Right forelimb (tissue), 1 donor: ENCODE results near the gene ELL.
"Not testable (repeated sequence)": the region's sequence is repeated elsewhere in the genome, so short reads cannot be mapped to it uniquely, and the experiment has no call there.

Experiments used
- DNase-seq: peaks from one replicate; pipeline ENCODE4 v3.0.0-alpha.2; 2018

ELL gene

DNA sequence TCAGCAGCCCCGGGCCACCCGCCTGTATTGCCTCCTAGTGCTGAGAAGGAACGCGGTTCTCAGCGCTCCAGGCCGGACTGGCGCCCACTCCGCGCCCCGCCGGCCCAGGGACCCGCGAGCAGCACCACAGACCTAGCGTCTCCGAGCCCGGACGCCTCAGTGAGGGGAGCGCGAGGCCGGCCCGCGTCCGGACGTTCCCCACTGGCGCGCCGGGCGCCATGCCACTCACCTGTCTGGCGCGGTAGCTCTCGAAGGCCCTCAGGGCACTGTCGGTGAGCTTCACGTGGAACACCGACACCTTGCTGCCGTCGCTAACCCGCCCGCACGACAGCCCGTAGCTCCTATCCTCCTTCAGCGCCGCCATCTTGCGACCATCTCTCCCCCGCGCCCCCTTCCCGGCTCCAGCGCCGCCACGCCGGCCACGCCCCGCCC, at the start of gene ELL:
TSS of gene ELL (minus strand) at position 379 of the 432 bp plus-strand sequence. CDS start at position 364, 15 bp downstream.
- no peak for DNase-seq

DNA sequence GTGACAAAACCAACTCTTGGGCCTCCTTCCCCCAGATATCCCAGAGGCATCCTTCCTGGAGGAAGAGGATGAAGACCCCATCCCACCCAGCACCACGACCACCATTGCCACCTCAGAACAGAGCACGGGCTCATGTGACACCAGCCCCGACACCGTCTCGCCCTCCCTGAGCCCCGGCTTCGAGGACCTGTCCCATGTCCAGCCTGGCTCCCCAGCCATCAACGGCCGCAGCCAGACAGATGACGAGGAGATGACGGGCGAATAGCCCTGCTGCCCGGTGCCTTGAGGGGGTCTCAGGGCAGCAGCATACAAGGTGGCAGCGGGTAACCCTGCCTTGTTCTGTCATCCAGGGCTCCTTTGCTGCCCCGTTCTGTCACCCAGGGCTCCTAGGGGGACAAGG, 46.5 kb upstream of the ELL start:
- DNase-seq = no peak

- DNase-seq = no peak
Measured at GRCh38 chr19:18566953-18567352, 45.1 kb upstream of the ELL start.

GRCh38 chr19:18562086-18562485, 40.2 kb upstream of the ELL start:
- DNase-seq = peak; percentile 60

DNA sequence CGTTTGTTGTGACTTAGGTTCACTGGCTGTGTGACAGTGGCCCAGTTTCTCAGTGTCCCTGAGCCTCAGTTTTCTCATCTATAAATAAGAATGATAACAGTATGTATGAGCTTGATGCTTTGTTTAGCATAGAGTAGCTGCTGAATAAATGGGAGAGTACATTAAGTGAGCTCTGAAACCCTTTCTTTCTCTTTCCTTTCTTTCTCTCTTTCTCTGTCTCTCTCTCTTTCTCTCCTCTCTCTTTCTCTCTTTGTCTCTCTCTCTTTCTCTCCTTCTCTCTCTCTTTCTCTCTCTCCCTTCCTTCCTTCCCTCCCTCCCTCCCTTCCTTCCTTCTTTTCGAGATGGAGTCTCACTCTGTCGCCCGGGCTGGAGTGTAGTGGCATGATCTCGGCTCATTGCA, 37.8 kb upstream of the ELL start:
- DNase-seq = no peak

DNA sequence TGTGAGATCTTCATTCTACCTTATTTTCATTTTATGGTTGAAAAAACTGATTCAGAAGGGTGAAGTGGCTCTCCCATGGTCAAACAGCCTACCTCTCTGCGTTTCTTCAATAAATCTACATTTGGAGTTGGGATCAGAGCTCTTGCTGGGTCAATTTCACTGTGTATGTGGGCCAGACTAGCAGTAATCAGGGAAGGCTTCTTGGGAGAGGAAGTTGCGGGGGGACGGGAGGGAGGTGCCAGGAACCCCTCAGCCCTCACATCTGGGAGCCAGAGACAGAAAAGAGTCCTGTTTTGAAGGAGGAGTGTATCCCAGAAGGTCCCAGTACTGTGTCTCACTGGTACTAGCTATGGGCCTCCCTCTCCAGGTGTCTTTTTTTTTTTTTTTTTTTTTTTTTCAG, 36.7 kb upstream of the ELL start:
- DNase-seq = no peak

DNA sequence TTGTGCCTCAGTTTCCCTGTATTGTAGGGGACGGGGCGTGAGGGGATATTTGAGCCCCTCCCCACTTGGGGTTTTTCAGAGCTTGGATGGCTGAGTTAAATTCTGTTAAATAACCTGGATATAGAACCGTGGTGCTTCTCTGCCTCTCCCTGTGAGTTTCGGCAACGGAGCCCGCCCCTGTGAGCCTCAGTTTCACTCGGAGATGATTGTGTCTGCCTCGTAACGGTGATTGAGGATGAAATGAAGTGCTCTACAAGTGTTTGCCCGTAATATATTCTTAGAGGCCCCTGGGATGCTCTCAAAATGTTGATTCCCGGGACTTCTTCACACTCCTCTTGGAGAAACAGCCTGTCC, 36.3 kb upstream of the ELL start:
- no peak for DNase-seq

DNA sequence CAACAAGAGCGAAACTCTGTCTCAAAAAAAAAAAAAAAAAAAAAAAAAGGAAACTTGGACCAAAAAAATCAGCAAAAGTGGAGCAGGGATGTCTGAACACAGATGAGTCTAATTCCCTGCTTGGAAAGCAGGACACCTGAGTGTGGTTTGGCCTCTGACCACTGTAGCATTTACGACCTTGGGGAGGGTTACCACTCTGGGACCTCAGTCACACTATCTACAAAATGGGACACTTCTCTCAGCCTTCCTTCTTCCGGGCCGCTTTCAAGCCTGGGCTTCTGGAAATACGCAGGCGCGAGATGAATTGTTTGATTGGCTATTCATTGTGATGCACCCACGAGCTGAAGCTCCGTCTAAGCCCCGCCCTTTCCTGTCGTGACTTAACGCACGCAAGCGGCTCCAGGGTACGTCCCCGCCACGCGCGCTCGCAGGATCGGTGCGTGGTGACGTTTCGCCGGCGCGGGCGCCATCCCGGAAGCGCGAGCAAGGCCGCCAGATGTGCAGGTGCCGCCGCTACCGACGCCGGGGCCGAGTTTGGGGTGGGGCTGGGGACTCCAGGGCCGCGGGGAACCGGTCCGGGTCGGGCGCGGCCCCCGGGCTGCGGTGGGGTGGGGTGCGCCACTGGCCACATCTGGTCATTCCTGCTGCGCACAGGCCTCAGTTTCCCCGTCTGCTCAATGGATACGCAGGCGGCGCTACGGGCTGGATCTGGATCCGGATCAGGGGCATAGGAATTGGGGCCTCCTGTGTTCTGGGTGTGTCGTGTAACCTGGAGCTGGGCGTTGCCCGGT, 35.7 kb upstream of the ELL start, which contains the start of gene KXD1:
TSS of gene KXD1 (plus strand) at position 460 of the 791 bp plus-strand sequence. CDS start 4,187 bp downstream, outside the sequence.
- DNase-seq = peak; percentile 92

GRCh38 chr19:18551631-18552030, 29.8 kb upstream of the ELL start:
- DNase-seq = no peak

GRCh38 chr19:18543814-18544475, 22.1 kb upstream of the ELL start:
- DNase-seq = no peak

GRCh38 chr19:18542941-18543813, 21.3 kb upstream of the ELL start, which contains the start of gene FKBP8:
Gene FKBP8 (minus strand): TSS chr19:18543573. CDS start chr19:18541970, 1,603 bp downstream.
- DNase-seq = peak; percentile 95

- no peak for DNase-seq
Measured at GRCh38 chr19:18541992-18542940, 20.4 kb upstream of the ELL start.

GRCh38 chr19:18541258-18541991, 19.6 kb upstream of the ELL start:
- no peak for DNase-seq

DNA sequence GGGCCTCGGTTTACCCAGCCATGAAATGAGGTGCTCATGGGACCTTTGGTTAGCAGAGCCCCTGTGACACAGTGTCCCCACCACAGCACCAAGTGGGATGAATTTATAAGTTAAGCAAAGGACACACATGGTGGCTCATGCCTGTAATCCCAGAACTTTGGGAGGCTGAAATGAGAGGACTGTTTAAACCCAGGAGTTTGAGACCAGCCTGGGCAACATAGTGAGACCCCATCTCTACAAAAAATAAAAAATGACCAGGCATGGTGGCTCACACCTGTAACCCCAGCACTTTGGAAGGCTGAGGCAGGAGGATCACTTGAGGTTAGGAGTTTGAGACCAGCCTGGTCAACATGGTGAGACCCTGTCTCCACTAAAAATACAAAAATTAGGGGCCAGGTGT, 18.3 kb upstream of the ELL start:
- DNase-seq = not testable (repeated sequence)

- DNase-seq = no peak
Measured at GRCh38 chr19:18539372-18539771, 17.5 kb upstream of the ELL start.

- no peak for DNase-seq
Measured at GRCh38 chr19:18538115-18538514, 16.2 kb upstream of the ELL start.

DNA sequence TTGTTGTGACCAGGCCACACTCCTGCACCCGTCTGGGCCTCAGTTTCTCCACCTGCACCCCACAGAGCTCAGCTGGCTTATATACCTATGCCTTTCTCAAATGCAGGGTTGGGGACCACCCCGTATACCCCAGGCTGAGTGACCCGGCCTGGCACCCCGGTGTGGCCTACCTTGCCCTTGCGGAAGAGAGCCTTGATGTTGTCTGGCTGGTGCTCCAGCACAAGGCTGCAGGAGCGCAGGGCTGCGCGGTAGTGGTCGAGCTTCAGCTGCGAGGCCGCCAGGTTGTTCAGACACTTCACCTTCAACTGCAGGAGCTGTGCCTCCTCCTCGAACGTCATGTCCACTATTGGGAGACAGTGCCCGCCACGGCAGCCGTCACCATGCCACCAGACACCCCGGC, 15.6 kb upstream of the ELL start:
- no peak for DNase-seq

DNA sequence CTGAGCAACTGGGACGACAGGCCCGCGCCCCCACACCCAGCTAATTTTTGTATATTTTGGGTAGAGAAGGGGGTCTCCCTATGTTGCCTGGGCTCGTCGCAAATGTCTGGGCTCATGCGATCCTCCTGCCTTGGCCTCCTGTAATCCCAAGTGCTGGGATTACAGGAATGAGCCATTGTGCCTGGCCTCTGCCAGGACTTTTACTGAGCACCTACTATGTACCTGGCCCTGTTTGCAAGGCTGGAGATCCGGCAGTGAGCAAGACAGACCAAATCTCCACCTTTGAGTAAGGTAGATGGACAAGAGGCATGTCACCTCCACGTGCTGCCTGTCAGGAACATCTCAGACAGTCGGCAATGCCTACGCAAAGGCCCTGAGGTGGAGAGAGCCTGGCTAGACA, 14.6 kb upstream of the ELL start:
- DNase-seq = no peak

DNA sequence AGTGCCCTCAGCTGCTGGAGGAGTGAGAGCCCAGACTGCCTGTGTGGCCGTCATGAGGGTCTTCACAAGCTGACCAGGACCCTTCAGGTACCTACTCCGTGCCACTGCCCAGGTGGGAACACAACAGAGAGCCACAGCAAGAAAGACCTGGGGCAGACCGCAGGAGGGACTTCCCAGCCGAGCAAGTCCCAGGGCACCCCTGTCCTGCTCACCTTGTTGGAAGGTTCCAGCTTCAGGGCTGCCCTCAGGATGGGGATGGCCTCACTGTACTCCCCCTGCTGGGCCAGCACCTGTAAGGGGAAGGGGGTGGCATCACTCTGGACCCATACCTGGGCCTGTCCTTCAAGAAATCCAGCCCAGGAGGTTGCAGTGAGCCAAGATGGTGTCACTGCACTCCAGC, 11.2 kb upstream of the ELL start:
- no peak for DNase-seq

DNA sequence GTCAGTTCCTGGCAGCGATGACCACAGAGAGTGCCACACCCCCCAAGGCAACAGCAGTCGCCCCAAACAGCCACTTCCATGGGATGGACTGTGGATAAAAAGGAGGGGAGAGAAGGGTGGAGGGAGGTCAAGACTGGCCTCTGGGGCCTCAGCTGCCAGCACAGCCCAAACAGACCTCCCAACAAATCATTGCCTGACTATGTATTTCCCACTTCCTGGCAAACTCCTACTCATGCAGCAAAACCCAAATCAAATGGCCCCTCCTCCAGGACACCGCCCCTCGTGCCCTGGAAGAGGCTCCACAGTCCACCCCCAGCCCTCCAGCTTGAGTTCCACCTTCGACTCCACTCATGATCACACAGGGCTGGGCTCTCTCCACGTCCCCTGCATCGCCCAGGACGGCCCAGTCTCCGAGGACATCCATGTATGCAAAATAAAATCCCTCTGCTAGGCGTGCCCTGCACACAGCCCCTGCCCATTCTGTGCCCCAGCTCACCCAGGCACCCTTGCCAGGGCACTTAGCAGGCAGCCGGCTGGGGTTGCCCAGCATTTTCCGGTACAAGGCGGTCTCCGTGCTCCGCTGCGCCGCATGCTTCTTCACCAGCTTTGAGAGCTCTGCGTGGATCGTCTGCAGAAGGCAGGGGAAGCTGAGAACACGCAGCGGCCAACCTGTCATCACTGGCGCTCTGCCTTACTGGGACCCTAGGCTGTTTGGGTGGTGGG, 10.5 kb upstream of the ELL start:
- no peak for DNase-seq

- DNase-seq = no peak
Measured at GRCh38 chr19:18531485-18531884, 9.6 kb upstream of the ELL start.
